HCT116 (cell line): ENCODE data around the gene TCF12. TPM values are rescaled to one million over a fixed set of nuclear protein-coding genes. Genes with fewer than 3 reads are reported as not detected.

Source experiments
- ATAC-seq: fragments of 200-7000 bp; cut with Tn5 transposase; 2 replicates; pipeline ENCODE4 v1.9.1; 2020; ENCODE audit warnings: mild to moderate bottlenecking, moderate library complexity
- BruUV-seq: library from RNA; stranded (reverse); fragments of 400-500 nt; replicated peaks from 2 replicates; lab custom pipeline; 2021; lab: Mats Ljungman, UMichigan
- CTCF ChIA-PET: fragments of 300-600 bp; sonication (Branson Sonifier 250); formaldehyde crosslinking; loops from one replicate; lab custom pipeline; 2021; ENCODE audit warnings: antibody characterized with exemption; lab: Charles Lee
- POLR2A ChIA-PET: fragments of 300-600, 350-600 bp; sonication (Branson Sonifier 250); formaldehyde crosslinking; loops from one replicate; lab custom pipeline; 2021; ENCODE audit warnings: antibody characterized with exemption; lab: Charles Lee
- RAD21 ChIA-PET, 2 experiments: fragments of 300-600 bp; sonication (Branson Sonifier 250); formaldehyde crosslinking; loops; one replicate each; lab custom pipeline; 2023; ENCODE audit warnings: low total read pairs in 2 of 2; ENCODE audit not compliant: uncharacterized antibody in 2 of 2, unreplicated experiment in 2 of 2, low non-redundant PET in 1 of 2; lab: Charles Lee
- DNase-seq: peaks from one replicate; pipeline ENCODE4 v3.0.0-alpha.2; 2010; ENCODE audit warnings: low read depth, low spot score
- H2AFZ ChIP-seq: fragments of 200-600 bp; shearing (Covaris generic), sonication (generic); 2 replicates; pipeline ENCODE4 v1.6.1; 2017; ENCODE audit warnings: low read depth, mixed run types, mixed read lengths, antibody characterized with exemption, low read length; ENCODE audit not compliant: poor library complexity, severe bottlenecking
- H3K27ac ChIP-seq: 2 replicates; pipeline ENCODE4 v1.5.1; 2012; ENCODE audit warnings: low read depth, low read length
- H3K27me3 ChIP-seq: fragments of 200-600 bp; sonication (generic); 2 replicates; pipeline ENCODE4 v1.6.1; 2016; ENCODE audit warnings: mixed run types, low read length, mixed read lengths; ENCODE audit not compliant: insufficient read depth
- H3K36me3 ChIP-seq, 2 experiments: fragments of 200-500 bp in 1 of 2; fragments of 200-600 bp in 1 of 2; sonication (Bioruptor generic) in 1 of 2; sonication (generic) in 1 of 2; 2 replicates each; pipeline versions ENCODE4 v1.5.1 to v1.6.1; 2014 to 2016; ENCODE audit warnings: low read length in 2 of 2, inconsistent platforms in 1 of 2, mixed read lengths in 1 of 2, mixed run types in 1 of 2; ENCODE audit not compliant: insufficient read depth in 2 of 2, control insufficient read depth in 1 of 2
- H3K4me1 ChIP-seq, 2 experiments: fragments of 200-600 bp in 1 of 2; sonication (generic) in 1 of 2; 2 replicates each; pipeline versions ENCODE4 v1.5.1 to v1.6.1; 2012 to 2017; ENCODE audit warnings: low read length in 2 of 2, inconsistent platforms in 1 of 2, mild to moderate bottlenecking in 1 of 2, mixed read lengths in 1 of 2, mixed run types in 1 of 2, moderate library complexity in 1 of 2; ENCODE audit not compliant: insufficient read depth in 2 of 2, control insufficient read depth in 1 of 2
- H3K4me2 ChIP-seq: fragments of 200-600 bp; sonication (generic); 2 replicates; pipeline ENCODE4 v1.6.1; 2017; ENCODE audit warnings: mixed run types, low read length, mixed read lengths
- H3K4me3 ChIP-seq, 2 experiments: fragments of 200-600 bp in 1 of 2; sonication (generic) in 1 of 2; replicated peaks in 1 of 2; 2 replicates each; pipeline ENCODE4 v1.5.1; 2011 to 2016; ENCODE audit warnings: low read length in 2 of 2, control low read depth in 1 of 2, low read depth in 1 of 2, mild to moderate bottlenecking in 1 of 2, mixed read lengths in 1 of 2, mixed run types in 1 of 2
- H3K79me2 ChIP-seq: fragments of 200-600 bp; sonication (generic); 2 replicates; pipeline ENCODE4 v1.6.1; 2017; ENCODE audit warnings: mild to moderate bottlenecking, mixed run types, low read length, moderate library complexity, mixed read lengths; ENCODE audit not compliant: insufficient read depth
- H3K9ac ChIP-seq: fragments of 200-600 bp; sonication (generic); 2 replicates; pipeline ENCODE4 v1.6.1; 2016; ENCODE audit warnings: low read length, mixed read lengths
- H3K9me2 ChIP-seq: fragments of 200-600 bp; sonication (generic), shearing (Covaris generic); 2 replicates; pipeline ENCODE4 v1.6.1; 2017; ENCODE audit warnings: mixed run types, mild to moderate bottlenecking, moderate library complexity; ENCODE audit not compliant: insufficient read depth
- H3K9me3 ChIP-seq, 2 experiments: fragments of 200-500 bp in 1 of 2; fragments of 200-600 bp in 1 of 2; sonication (Bioruptor generic) in 1 of 2; sonication (generic) in 1 of 2; 2 replicates each; pipeline ENCODE4 v1.6.1; 2014 to 2017; ENCODE audit warnings: low read length in 2 of 2, mixed read lengths in 2 of 2, inconsistent platforms in 1 of 2, low read depth in 1 of 2, mild to moderate bottlenecking in 1 of 2, mixed run types in 1 of 2, moderate library complexity in 1 of 2; ENCODE audit not compliant: control insufficient read depth in 1 of 2, insufficient read depth in 1 of 2
- H4K20me1 ChIP-seq: fragments of 200-600 bp; sonication (generic), shearing (Covaris generic); 2 replicates; pipeline ENCODE4 v1.6.1; 2017; ENCODE audit warnings: mixed run types, mild to moderate bottlenecking, moderate library complexity; ENCODE audit not compliant: insufficient read depth
- CBX3 ChIP-seq: IDR thresholded peaks from 2 replicates; pipeline ENCODE4 v1.6.1; 2012; ENCODE audit warnings: low read depth
- EZH2 ChIP-seq: fragments of 200-600 bp; sonication (generic); IDR thresholded peaks from 2 replicates; pipeline ENCODE4 v1.6.1; 2017; ENCODE audit warnings: antibody characterized with exemption, mixed run types
- EZH2phosphoT487 ChIP-seq: fragments of 200-600 bp; IDR thresholded peaks from 2 replicates; pipeline ENCODE4 v1.6.1; 2018; ENCODE audit warnings: antibody characterized with exemption, borderline replicate concordance
- RAD21 ChIP-seq: IDR thresholded peaks from 2 replicates; pipeline ENCODE4 v1.6.1; 2012; ENCODE audit warnings: low read depth, mild to moderate bottlenecking
- REST ChIP-seq: IDR thresholded peaks from 2 replicates; pipeline ENCODE4 v1.6.1; 2012; ENCODE audit warnings: low read depth
- SP1 ChIP-seq: IDR thresholded peaks from 2 replicates; pipeline ENCODE4 v1.6.1; 2012; ENCODE audit warnings: low read depth
- TCF7L2 ChIP-seq: IDR thresholded peaks from 2 replicates; pipeline ENCODE4 v1.7.0; 2011; ENCODE audit warnings: borderline replicate concordance, inconsistent platforms; ENCODE audit not compliant: insufficient read depth, insufficient read length; ENCODE audit errors: extremely low read depth
- YY1 ChIP-seq: IDR thresholded peaks from 2 replicates; pipeline ENCODE4 v1.6.1; 2011; ENCODE audit warnings: low read length, low read depth, moderate library complexity, mild to moderate bottlenecking; ENCODE audit not compliant: insufficient replicate concordance; ENCODE audit errors: extremely low read depth
- ZBTB33 ChIP-seq: IDR thresholded peaks from 2 replicates; pipeline ENCODE4 v1.6.1; 2011; ENCODE audit warnings: mild to moderate bottlenecking, low read length, moderate library complexity; ENCODE audit not compliant: insufficient replicate concordance; ENCODE audit errors: extremely low read depth
- ZNF274 ChIP-seq: fragments of 200-500 bp; sonication (Bioruptor generic); IDR thresholded peaks from 2 replicates; pipeline ENCODE4 v1.6.1; 2014; ENCODE audit warnings: mild to moderate bottlenecking, low read depth, low read length, inconsistent platforms
- intact Hi-C: fragments of 100-400 bp; cut with micrococcal nuclease; formaldehyde crosslinking; loops from 2 replicates; pipeline ENCODE4 v1.10.0; 2022
- total RNA-seq: library from RNA; stranded (reverse); gene quantifications from one replicate; pipeline ENCODE4 v1.2.1, GENCODE V29; 2021; ENCODE audit not compliant: unreplicated experiment
- TF ChIP-seq, protein P1 (sequence below): IDR thresholded peaks from 2 replicates; pipeline ENCODE4 v1.6.1; 2012

Gene TCF12
- total RNA-seq, 1 experiment from 2014 or later = 71.6 TPM

GRCh38 chr15:56892659-56893363 lies 25.6 kb upstream of the TCF12 start:
- H3K4me1 ChIP-seq = peaks cover 4 to 9% of the 10 kb centered on the region in 2 experiments
- H3K9me3 ChIP-seq = no peaks in the 10 kb centered on the region
- TF ChIP-seq ZBTB33 (no peak), YY1 (no peak), REST (no peak), TCF7L2 (no peak), CBX3 (no peak), EZH2phosphoT487 (no peak), RAD21 (no peak), ZNF274 (no peak), EZH2 (no peak), SP1 (no peak)
- TF ChIP-seq, protein P1, sequence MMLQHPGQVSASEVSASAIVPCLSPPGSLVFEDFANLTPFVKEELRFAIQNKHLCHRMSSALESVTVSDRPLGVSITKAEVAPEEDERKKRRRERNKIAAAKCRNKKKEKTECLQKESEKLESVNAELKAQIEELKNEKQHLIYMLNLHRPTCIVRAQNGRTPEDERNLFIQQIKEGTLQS = no peak
- DNase-seq (no peak), ATAC-seq (no peak)
- no peaks in the 10 kb centered on the region for H4K20me1 ChIP-seq
- no peaks in the 10 kb centered on the region for H3K79me2 ChIP-seq
- ChIA-PET CTCF (no interaction called here), POLR2A (interaction anchor here (0.6 kb wide), 1 partner anchor 329 kb away, joined by 3 read pairs; no protein-coding TSS in a partner anchor), RAD21 (no interaction called here)
- intact Hi-C loops = no loop called here
- H3K4me3 ChIP-seq = no peak overlapping the region
- no peak overlapping the region for H3K9ac ChIP-seq
- H3K4me2 ChIP-seq = no peak overlapping the region
- no peaks in the 10 kb centered on the region for H3K9me2 ChIP-seq
- H3K36me3 ChIP-seq = no peaks in the 10 kb centered on the region
- H3K27me3 ChIP-seq = no peaks in the 10 kb centered on the region
- no peak overlapping the region for H3K27ac ChIP-seq
- BruUV-seq = no TSS peak
- H2AFZ ChIP-seq = no peak overlapping the region
